ENCODE results near the gene RPS6KL1. TPM values are rescaled to one million over a fixed set of nuclear protein-coding genes. Genes with fewer than 3 reads are reported as not detected.
A peak's percentile ranks its signal among the peaks of the same experiment; 100 is the strongest.

The RPS6KL1 gene
- total and polyA plus RNA-seq, 11 donors, result 8.3 to 26.8 (median 17.8) TPM

- TF ChIP-seq, protein P1, sequence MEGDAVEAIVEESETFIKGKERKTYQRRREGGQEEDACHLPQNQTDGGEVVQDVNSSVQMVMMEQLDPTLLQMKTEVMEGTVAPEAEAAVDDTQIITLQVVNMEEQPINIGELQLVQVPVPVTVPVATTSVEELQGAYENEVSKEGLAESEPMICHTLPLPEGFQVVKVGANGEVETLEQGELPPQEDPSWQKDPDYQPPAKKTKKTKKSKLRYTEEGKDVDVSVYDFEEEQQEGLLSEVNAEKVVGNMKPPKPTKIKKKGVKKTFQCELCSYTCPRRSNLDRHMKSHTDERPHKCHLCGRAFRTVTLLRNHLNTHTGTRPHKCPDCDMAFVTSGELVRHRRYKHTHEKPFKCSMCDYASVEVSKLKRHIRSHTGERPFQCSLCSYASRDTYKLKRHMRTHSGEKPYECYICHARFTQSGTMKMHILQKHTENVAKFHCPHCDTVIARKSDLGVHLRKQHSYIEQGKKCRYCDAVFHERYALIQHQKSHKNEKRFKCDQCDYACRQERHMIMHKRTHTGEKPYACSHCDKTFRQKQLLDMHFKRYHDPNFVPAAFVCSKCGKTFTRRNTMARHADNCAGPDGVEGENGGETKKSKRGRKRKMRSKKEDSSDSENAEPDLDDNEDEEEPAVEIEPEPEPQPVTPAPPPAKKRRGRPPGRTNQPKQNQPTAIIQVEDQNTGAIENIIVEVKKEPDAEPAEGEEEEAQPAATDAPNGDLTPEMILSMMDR (IDR thresholded peaks at IDR 0.05), result no peak
- TF ChIP-seq POLR2A (IDR thresholded peaks at IDR 0.05), result no peak
- Histone ChIP-seq H3K27me3 (no peaks in the 10 kb centered on the region), H3K4me1 (peaks cover 11 to 53% (median 38%) of the 10 kb centered on the region in 12 donors), H3K36me3 (peaks cover 0 to 27% (median 21%) of the 10 kb centered on the region in 9 donors), H3K27ac (peak overlapping the region in 4 of 12 donors; percentile 14 to 30 (median 27)), H3K4me3 (no peak overlapping the region), H3K9me3 (no peaks in the 10 kb centered on the region)
- no peak for DNase-seq
- peak in 1 of 4 donors; percentile 3 for ATAC-seq
- WGBS, 4 donors, result 17 to 26% (median 21%) methylated on average over 6 of the region's 6 CpGs
- intact Hi-C loops (cut with DNase I), result loop anchor here in 3 of 10 donors (1.0 to 5.0 kb wide), 2 partner anchors 45 to 46 kb away; no protein-coding TSS in a partner anchor
Measured at GRCh38 chr14:74907744-74908143, 15.3 kb downstream of the RPS6KL1 start.

DNA sequence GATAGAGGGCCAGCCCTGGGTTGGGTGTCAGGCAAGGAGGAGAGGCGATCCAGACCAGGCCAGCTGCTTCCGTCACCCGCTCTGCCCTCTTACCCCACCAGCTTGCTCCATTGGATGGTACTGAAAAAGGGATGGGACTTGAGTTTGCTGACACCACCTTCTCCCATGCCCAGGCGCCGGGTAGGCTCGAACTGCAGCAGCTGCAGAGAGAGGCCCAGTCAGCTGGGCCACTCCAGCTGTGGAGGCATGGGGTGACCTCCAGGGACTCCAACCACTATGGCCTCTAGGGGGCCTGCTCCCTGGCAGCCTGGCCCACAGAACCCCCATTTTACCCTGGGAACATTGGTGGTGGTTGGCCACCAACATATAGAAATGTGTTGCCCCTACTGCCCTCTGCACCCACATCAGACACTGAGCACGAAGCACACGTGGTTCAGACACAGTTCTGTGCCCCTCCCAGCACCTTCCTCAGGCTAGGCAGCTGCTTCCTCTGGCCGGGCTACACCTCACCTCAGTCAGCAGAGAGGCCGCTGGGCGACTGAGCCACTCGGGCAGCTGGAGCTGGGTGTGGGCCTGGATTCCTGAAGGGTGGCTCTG, 16.0 kb downstream of the RPS6KL1 start:
- Histone ChIP-seq H3K36me3 (peaks cover under 1 to 35% (median 28%) of the 10 kb centered on the region in 9 donors), H3K27ac (peak overlapping the region in 2 of 12 donors; percentile 14 to 30), H3K4me3 (no peak overlapping the region), H3K9me3 (no peaks in the 10 kb centered on the region), H3K4me1 (peaks cover 11 to 53% (median 38%) of the 10 kb centered on the region in 12 donors), H3K27me3 (no peaks in the 10 kb centered on the region)
- intact Hi-C loops (cut with DNase I), result loop anchor here in 3 of 10 donors (1.0 to 5.0 kb wide), 2 partner anchors 45 to 46 kb away; no protein-coding TSS in a partner anchor
- peak; percentile 4 to 44 (median 15) for ATAC-seq
- TF ChIP-seq POLR2A (IDR thresholded peaks at IDR 0.05), result no peak
- TF ChIP-seq, protein P1 (IDR thresholded peaks at IDR 0.05), result peak in 2 of 12 donors; percentile 19 to 28
- 62 to 96% (median 70%) methylated on average over 5 to 12 of the region's 12 CpGs for WGBS, 4 donors
- DNase-seq, result no peak

- DNase-seq (peak; percentile 68 to 87 (median 75)), ATAC-seq (peak; percentile 23 to 56 (median 46))
- intact Hi-C loops (cut with DNase I), result loop anchor here in 9 of 10 donors (1.0 to 5.0 kb wide), 3 partner anchors 43 to 45 kb away; no protein-coding TSS in a partner anchor
- no peaks in the 10 kb centered on the region for H3K9me3 ChIP-seq
- H3K4me3 ChIP-seq, result no peak overlapping the region
- no peaks in the 10 kb centered on the region for H3K27me3 ChIP-seq
- H3K36me3 ChIP-seq, result peaks cover 3 to 48% (median 42%) of the 10 kb centered on the region in 9 donors
- WGBS, 4 donors, result 40 to 51% (median 47%) methylated on average over 13 to 14 of the region's 14 CpGs
- peak overlapping the region in 3 of 12 donors; percentile 24 to 34 (median 27) for H3K27ac ChIP-seq
- peaks cover 11 to 53% (median 38%) of the 10 kb centered on the region in 12 donors for H3K4me1 ChIP-seq
- TF ChIP-seq, protein P1 (IDR thresholded peaks at IDR 0.05), result peak; percentile 84 to 95 (median 92)
- TF ChIP-seq POLR2A (IDR thresholded peaks at IDR 0.05), result peak in 1 of 2 donors; percentile 20
Measured at GRCh38 chr14:74905595-74906142, 17.4 kb downstream of the RPS6KL1 start.

Measured in heart left ventricle (tissue), 16 donors.